HG03342 (cell line): ENCODE results near the gene GBF1.

Experiments used
- ATAC-seq: cut with Tn5 transposase; IDR thresholded peaks from one replicate; pipeline ENCODE4 v1.9.1; 2021; ENCODE audit warnings: mild to moderate bottlenecking, moderate library complexity; ENCODE audit not compliant: unreplicated experiment

The GBF1 gene

DNA sequence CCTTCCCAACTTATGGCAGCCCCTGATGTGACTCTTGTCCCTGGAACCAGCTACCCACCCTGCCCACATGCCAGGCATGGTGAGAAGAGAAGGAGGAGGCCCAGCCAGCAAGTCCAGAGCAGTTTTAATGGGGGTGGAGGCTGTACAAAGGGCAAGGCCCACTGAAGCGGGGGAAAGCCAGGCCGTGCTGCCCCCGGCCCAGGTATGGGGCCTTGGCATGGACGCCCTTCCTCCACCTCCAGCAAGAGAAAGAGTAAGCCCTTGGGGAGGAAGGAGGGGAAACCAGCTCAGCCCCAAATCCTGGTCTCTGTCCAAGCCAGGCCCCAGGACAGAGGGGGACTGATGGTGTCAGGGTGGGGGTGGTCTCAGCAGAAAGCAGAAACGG is 157.2 kb downstream of the GBF1 start:
- ATAC-seq = no peak

DNA sequence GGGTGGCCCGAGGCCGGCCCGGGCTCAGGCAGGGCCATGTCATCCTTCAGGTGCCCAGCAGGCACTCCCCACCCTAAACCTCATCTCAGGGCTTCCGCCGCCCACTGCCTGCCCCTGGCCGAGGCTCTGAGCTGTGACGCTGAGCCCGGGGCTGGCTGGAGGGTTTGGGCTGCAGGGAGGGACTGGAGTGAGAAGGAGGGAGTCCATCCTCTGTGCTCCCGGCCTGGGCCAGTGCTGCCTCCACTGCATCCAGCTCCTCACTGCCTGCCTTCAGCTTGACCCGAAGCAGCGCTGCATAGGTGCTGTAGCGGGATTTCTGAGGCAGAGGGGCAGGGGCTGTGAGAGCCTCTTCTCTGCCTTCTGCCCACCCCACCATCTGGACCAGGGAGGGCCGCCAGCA is 157.8 kb downstream of the GBF1 start:
- no peak for ATAC-seq

DNA sequence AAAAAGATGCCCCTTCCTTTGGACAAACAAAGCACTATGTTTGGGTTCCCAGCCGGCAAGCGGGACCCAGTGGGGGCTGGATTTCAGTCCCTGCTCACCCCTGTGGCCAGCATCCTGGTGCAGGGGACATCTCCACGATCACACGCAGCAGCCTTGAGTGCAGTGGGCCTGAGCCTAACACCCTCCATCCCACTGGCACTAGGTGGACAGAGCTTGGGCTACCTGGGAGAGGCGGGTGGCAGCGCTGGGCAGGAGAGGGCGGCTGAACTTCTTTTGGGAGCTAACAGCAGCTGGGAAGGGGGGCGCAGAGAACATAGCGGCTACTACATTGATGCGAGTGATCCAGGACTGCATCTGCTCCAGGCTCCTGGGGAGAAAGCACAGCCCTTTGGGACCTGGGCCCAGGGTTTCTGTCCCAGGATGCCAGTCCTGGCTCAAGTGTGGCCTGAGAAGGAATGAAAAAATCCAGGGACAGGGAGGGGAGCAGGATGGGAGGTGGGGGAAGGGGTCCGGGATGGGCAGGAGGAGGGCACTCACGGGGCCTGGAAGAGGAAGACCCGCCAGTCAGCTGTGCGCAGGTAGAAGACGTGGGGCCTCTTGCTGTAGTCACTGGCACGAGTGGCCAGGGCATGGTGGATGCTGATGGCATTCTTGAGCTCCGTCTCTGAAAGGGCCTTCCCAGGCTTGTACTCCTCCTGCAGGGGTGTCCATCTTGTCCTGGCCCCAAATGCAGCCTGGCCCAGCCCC is 159.2 kb downstream of the GBF1 start:
- no peak for ATAC-seq

DNA sequence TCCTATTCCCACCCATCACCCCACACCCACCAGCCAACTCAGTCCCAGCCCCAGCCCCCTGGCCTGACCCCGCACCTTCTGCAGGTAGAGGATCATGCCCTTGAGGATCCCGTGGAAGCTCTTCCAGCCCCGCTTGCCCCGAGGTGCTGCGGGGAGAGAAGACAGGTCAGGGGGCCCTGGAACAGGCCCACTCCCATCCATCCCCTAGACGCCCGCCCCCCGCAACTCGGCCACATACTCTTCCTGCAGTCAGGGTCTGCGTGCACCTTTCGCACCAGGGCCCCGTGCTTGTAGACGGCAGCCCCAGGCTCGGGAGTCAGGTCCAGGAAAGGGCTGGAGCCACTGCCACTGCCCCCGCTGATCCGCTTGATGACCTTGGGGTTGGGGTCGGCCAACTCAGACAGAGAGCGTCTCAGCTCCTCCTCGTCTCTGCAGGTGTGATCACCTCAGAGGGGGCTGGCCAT is 159.8 kb downstream of the GBF1 start:
- ATAC-seq = no peak

DNA sequence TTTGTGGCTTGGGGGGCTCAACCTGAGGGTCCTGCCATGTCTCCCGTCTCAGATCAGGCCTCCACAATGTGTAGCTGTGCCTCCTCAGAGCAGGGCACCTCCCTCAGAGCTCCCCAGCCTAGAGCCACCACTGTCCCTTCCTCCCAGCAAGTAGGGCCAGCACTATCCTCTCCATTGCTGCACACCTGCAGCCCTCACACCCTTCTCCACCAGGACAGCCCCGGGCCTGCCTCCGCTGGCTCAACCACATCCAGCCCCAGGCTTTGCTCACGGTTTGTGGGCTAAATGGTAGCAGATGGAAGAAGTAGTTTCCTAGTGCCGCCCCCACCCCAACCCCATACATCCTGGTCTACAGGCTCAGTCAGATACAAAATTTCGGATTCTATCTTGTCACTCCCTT is 160.3 kb downstream of the GBF1 start:
- ATAC-seq = no peak

DNA sequence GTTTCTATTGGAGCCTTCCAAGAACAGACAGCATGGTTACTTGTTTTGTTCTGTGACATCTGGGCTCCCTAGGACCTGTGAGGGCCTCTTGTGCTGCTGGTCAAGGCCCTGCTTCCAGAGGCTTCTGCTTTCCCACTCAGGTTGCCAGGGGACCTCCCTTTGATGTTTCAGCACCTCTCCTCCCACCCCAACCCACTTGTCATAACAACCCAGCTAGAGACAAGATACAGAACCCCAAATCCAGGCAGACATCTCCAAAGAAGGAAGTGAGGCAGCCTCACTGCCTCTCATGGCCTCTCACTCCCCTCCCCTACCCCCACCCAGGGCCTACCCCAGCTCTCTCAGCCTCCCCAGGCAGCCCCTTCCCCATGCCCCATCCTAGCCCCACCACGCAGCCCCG is 161.5 kb downstream of the GBF1 start:
- ATAC-seq = no peak

DNA sequence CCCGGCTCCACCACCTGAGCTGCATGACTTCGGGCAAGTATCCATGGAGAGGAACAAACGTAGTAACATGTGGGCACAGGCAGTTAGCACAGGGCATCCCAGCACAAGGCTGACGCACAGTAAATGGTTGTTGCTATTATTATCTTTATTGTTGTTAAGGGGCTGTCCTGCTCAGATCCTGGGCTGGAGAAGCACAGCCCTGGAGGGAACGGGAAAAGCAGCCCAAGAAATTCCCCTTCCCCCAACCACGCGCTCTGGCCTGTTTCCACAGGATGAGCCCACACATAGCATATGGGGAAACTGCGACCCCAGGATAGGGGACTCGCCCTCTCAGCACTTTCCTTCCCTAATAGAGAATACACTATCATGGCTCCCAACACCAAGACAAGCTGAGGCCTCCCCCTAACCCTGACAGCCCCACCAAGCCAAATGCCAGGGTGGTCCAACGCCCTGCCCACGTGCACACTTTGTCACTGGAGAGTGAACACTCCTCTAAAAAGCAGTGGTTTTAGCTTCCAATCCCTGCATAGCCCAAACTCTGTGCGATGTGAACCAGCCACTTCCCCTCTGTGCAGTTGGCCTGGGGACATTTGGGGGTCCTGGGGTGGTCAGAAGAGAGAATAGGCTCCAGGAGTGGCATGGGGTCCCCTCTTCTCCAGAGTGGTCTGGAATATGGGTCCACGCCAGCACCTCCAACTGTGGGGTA is 162.2 kb downstream of the GBF1 start:
- no peak for ATAC-seq

DNA sequence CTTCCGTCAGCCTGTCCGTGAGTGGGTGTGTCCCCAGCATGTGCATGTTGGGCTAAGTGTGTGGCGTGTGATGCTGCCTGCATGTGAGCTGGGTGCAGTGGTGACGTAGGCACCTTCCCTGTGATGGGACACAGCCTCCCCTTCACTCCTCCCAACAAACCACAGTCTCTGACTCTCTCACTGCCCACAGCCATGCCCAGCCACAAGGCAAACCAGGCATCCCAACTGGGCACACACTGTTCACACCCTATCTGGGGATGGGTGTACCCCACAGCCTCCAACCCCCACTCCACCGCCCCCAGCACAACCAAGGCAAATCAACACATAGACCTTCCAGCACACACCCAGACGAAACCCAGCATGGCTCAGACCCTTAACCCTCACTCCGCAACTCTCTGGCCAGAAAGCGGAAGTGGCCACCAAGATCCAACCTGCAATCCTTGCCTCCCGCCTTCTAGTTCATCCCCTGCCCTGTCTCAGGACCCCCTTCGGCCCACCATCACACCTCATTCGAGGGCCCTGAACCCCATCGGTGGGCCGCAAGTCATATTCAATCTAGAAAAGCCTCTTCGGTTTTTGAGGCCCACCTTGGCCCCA is 162.9 kb downstream of the GBF1 start:
- ATAC-seq = no peak

DNA sequence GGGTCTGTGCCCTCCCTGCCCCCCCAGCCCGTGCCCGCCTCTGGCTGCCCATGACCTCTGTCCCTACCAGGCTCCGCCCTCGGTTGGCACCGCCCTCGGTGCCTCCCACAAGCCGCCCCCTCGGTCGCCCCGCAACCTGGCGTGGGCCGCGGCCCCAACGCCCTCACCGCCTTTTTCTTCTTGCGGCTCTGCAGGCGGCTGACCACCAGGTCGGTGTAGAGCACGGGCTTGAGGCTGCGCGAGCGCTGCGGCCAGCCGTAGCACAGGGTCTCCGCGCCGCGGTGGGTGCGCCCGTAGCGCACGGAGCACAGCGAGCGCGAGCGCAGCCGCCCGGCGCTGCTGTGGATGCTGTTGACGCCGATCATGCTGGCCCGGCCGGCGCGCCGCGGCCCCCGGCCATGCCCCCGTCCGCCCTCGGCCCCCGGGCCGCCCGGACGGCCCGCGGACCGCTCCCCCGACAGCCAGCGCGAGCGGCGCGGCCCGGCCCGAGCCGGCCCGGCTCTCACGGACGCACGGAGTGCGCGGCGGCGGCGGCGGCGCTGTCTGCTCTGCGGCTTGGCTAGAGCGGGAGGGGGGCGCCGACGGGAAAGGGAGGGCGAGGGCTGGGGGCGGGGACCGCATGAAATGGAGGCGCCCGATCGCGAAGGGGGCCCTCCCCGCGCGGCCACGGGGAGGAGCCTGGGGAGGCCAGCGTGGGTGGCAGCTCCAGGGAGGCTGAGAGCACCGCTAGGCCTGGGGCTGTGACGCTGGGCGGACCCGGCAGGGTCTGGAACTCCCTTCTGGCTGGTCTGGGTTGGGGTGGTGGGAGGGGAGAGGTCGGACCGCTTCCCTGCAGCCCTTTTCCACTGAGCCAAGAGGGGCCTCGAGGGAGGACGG is 163.6 kb downstream of the GBF1 start:
- no peak for ATAC-seq

DNA sequence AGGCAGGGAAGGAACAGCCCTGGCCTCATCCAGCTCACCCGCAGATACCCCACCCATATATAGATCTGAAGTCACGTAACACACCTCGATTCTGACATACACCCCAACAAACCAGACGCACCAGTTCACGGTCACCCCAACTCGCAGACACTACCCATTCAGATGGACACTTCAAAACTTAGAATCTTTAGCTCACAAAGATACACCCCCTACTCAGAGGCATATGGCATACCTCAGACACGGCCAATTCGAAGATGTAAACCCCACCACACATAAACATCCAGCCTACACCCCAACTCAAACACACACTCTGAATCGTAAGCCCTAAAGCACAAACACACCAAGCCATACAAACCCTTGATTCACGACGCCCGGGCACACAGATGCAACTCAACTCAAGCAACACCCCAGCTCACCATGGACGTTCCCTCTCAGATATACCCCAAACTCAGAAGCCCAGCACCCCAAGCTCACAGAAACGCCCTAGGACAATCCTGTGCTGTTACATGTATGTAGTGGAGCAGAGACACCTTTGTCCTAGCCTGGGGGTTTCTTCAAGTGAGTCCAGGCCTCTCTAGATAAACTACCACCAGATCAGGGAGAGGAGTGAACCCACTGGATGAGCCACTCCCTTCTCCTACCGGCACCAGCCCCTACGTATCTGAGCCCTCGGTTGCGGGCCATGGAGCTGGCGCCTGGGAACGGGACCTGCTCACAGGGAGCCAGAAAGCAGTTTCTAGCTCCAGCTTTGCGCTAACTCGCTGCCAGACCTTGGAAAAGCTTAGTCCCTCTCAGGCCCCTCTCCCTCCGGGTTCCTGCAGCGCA is 164.5 kb downstream of the GBF1 start:
- no peak for ATAC-seq

DNA sequence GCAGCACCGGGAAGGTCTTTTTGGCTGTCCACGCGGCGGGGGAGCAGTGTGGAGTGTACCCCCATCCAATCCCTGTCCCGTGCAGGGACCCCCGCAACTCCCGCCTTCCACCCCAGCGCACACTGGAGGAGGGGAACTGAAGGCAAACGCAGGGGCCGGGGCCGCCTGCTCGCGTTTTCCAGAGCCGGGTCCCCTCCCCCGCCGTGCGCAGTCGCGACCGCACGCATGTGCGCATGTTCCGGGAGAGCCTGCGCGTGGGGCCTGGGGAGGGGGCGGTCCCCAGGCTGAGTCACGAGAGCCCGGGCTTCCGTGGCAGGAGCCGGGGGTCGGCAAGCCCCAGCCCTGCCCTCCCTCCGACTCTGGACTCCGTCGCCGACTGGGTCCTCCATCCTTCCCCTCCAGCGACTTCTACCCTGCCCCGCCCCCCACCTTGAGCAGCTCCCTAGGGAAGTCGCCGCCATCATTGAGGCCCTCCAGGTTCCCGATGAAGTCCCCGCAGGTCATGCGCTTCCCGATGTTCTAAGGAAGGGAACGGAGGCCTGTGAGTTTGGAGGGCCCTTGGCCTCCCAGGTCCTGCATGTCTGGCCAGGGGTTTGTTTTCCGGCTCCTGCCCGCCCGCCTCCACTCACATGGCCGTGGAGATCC is 165.2 kb downstream of the GBF1 start:
- no peak for ATAC-seq

DNA sequence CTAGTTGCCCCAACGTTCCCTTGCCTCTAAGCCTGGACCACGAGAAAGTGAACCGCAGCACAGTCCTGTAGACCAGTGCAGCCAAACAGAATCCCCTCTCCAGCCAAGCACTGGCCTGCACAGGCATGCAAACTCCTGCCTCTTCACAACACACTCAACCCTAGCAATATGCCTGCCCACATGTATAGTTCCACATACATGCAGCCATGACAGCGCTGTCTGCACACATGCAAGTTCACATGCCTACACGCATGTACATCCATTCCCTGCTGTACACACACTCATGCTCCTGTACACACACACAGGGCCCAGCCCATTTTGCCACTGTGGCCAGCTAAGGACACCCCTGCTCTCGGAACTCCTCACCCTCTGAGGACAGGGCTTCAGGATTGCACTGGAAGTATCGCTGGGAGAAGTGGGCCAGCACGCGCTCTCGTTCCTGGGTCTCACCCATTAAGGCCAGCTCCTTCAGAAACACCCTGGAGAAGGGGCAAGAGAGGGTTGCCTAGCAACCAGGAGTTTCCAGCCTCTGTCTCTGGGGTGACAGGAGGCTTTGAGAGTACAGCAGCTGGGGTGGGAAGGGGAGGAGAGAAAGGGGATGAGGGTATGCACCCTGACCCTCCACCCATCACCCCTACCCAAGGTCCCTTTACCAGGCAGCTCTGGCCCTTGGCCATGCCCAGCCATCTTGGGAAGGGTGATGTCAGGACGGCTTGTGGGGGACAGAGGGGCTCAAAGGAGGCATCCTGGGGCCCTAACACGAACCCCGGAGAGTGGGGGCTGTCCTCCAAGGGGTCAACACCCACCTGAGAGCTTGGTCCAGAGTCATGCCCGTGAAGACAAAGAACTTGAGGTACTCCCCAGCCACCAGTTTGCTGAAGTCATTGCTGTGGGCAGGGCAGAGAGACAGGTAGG is 166.3 kb downstream of the GBF1 start:
- ATAC-seq = no peak

DNA sequence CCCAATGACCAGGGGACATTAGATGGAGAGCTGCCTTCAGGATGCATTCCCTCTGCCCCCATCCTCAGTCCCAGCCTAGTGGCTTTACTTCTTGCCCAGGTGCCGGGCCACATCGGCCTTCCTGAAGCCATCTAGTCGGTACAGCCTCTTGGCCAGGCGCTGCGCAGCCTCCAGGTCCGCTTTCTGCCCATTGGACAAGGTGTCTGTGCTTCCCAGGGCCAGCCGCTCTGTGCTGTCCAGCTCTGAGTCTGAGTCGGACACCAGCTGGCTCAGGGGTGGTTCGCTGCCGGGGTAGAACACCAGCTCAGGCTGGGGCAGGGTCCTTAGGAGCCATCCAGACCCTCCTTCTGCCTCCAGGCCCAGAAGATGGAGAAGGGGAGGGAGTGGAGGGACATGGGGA is 167.0 kb downstream of the GBF1 start:
- no peak for ATAC-seq

DNA sequence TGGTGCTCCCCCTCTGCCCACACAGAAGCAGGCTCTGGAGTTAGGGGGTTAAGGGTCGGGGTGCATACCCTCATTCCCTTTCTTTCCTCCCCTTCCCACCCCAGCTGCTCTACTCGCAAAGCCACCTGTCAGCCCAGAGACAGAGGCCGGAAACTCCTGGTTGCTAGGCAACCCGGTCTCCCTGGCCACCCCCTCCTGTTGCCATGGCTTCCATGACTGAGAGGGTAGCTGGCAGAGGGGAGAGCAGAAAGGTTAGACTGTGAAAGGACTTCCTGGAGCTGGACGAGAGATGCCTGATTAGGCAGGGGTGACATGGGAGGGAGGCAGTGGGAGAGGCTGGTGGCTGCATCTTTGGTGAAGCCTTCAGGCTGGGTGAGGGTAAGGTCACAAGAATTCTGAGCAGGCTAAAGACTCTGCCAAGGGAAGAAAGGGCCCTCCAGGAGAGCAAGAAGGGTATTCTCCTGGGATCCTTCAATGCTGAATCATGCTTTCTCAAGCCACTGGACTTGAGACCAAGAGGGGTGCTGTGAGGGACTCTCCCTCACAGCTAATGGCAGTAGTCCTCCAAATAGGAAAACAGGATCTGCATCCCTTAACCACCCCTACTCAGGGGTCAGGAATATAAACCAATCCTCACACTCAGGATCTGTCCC is 167.8 kb downstream of the GBF1 start:
- no peak for ATAC-seq

DNA sequence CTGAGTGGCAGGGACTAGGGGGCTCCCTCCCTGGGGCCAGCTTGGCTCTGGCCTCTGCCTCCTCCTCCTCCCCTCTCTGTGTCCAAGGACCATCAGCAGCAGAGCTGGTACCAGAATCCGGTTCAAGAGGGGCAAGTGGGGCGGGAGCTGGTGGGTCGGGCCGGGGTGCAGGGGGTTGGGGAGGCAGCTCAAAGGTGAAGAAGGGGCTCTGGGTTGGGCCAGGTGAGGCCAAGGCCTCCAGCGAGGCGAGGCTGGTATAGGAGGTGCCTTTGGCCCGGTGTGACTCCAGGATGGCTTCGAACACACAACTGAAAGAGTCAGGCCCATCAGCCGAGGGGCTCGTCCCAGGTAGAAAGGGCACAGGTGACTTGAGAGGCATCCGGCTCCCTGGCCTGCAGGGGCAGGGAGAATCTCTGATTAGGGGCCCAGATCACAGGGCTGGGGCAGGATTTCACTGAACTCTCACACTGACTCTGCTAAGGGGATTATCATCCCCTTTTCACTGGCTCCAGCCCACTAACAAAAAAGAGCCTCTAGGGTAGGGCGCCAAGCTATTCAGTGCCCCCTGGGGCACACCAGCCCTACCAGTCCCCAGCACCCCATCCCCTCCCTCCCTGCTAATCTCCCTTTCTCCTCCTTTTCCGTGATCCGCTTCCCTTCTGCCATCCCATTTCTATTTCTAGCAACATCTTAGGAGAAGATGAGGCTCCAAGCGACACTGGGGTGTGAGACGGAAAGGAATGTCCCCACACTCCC is 168.7 kb downstream of the GBF1 start:
- ATAC-seq = no peak

DNA sequence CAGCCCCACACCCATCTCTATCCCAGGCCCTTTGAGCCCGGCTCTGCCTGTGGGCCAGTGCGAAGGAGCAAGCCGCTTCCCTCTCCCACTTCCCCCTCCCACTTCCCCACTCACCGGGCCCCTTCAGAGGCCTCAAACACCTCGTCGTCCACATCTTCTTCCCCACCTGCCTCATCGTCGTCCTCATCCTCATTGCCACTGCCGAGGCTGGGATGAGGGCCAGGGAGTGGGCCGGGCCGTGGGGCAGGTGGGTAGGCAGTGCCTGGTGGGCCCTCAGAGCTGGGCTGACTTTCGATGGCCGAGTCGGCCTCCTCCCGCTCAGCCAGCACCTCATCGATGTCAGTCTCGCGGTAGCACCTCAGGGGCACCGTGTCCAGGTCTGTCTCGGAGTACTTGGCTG is 169.4 kb downstream of the GBF1 start:
- no peak for ATAC-seq

DNA sequence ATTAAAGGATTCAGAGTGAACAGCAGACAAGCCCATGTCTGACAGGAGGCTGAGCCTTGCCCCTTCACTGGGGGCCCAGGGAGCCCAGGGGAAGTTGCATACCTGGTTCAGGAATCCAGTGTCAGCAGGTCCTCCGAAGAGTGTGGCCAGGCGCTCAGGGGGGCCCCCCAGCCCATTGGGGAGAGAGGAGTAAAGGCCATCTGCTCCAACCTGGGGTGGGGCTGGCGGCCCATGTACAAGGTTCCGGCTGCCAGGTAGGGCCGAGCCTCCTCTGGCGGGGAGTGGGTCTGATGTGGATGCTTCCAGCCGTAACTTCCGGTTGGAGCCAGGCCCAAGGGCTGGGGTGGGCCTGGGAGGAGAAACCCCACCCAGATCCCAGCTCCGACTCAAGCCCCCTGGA is 171.0 kb downstream of the GBF1 start:
- no peak for ATAC-seq

DNA sequence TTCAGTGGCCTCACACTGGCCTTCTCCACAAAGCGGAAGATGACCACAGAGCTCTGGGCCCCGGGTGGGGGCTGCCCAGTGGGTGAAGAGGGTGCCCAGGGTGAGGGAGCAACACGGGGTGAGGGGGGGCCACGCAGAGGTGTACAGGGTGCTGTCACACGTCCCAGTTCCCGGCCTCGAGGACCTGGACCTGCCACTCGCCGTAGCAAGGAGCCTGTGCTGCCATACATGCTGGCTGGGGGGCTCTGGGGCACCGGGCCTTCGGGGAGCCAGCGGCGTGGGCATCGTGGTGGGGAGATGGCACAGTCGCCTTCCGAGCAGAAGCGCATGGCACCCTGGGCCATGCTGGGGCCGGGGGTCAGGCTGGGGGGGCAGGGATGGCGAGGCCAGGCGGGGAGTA is 171.4 kb downstream of the GBF1 start:
- ATAC-seq = no peak
